CD4-positive, alpha-beta T cell (primary cell): Measurements from ENCODE around the gene CEP72. TPM values are rescaled to one million over a fixed set of nuclear protein-coding genes. Genes with fewer than 3 reads are reported as not detected.

Experiments used
- ATAC-seq: fragments of 200-7000 bp; cut with Tn5 transposase; one replicate; pipeline ENCODE4 v1.10.0; 2022; ENCODE audit warnings: mild to moderate bottlenecking; ENCODE audit not compliant: poor library complexity
- CTCF ChIA-PET: fragments of 350-600 bp; sonication (Branson Sonifier 250); formaldehyde crosslinking; loops from one replicate; lab custom pipeline; 2021; ENCODE audit warnings: antibody characterized with exemption, inconsistent platforms; lab: Charles Lee
- POLR2A ChIA-PET: fragments of 350-600 bp; sonication (Branson Sonifier 250); formaldehyde crosslinking; loops from one replicate; lab custom pipeline; 2021; ENCODE audit warnings: antibody characterized with exemption, inconsistent platforms; lab: Charles Lee
- DNase-seq, 14 experiments: peaks; one replicate each; pipeline ENCODE4 v3.0.0-alpha.2; 2013 to 2020; ENCODE audit warnings: mixed read lengths in 2 of 14
- H3K27ac ChIP-seq, 2 donors: one replicate each; pipeline versions ENCODE4 v1.5.1 to v1.7.0; 2013; ENCODE audit warnings: low read length in 2 of 2, low read depth in 1 of 2, mild to moderate bottlenecking in 1 of 2
- H3K27me3 ChIP-seq, 2 experiments: 1 replicate in 1 of 2; 2 replicates in 1 of 2; pipeline versions ENCODE4 v1.6.1 to v1.7.0; 2013; ENCODE audit warnings: low read length in 2 of 2, control low read depth in 1 of 2, mild to moderate bottlenecking in 1 of 2, moderate library complexity in 1 of 2; ENCODE audit not compliant: insufficient read depth in 2 of 2, control insufficient read depth in 1 of 2
- H3K36me3 ChIP-seq: one replicate; pipeline ENCODE4 v1.6.1; 2013; ENCODE audit warnings: low read length, control low read depth; ENCODE audit not compliant: insufficient read depth
- H3K4me1 ChIP-seq: one replicate; pipeline ENCODE4 v1.6.1; 2013; ENCODE audit warnings: low read length, control low read depth; ENCODE audit not compliant: insufficient read depth
- H3K4me3 ChIP-seq: one replicate; pipeline ENCODE4 v1.5.1; 2013; ENCODE audit warnings: mild to moderate bottlenecking, low read length, moderate library complexity
- H3K9me3 ChIP-seq, 2 experiments: 1 replicate in 1 of 2; 2 replicates in 1 of 2; pipeline versions ENCODE4 v1.6.1 to v1.7.0; 2013; ENCODE audit warnings: low read length in 2 of 2, mild to moderate bottlenecking in 2 of 2, control low read depth in 1 of 2, moderate library complexity in 1 of 2; ENCODE audit not compliant: control insufficient read depth in 1 of 2, insufficient read depth in 1 of 2
- H3K27ac Mint-ChIP-seq: one replicate; pipeline ENCODE4 v1.8.0; 2020; ENCODE audit warnings: mixed read lengths
- H3K27me3 Mint-ChIP-seq: one replicate; pipeline ENCODE4 v1.8.0; 2021; ENCODE audit warnings: mixed read lengths
- H3K36me3 Mint-ChIP-seq: one replicate; pipeline ENCODE4 v1.8.0; 2021; ENCODE audit warnings: low read depth, mixed read lengths
- H3K4me1 Mint-ChIP-seq: one replicate; pipeline ENCODE4 v1.8.0; 2021; ENCODE audit warnings: low read depth, mixed read lengths
- H3K4me3 Mint-ChIP-seq: one replicate; pipeline ENCODE4 v1.8.0; 2020; ENCODE audit warnings: mild to moderate bottlenecking, mixed read lengths
- H3K9me3 Mint-ChIP-seq: one replicate; pipeline ENCODE4 v1.8.0; 2020; ENCODE audit warnings: mixed read lengths
- CTCF ChIP-seq: fragments of 200-600 bp; IDR thresholded peaks from one replicate; pipeline ENCODE4 v1.8.0; 2022; ENCODE audit warnings: antibody characterized with exemption, mild to moderate bottlenecking
- intact Hi-C, 2 experiments: fragments of 100-400 bp; cut with DNase I in 1 of 2; cut with micrococcal nuclease in 1 of 2; formaldehyde crosslinking; loops; one replicate each; pipeline versions ENCODE4 v1.15.1 to v1.9.0; 2023 to 2025; cut with DNase I, micrococcal nuclease
- total RNA-seq, 174 experiments: library from RNA in 2 of 174; stranded (reverse) in 2 of 174; gene quantifications; one replicate each; pipeline ENCODE4 v1.2.3 and lab custom pipeline; 2021 to 2026

Gene CEP72
- total RNA-seq, 2 experiments from 2014 or later, result 7.6 to 8.0 TPM

- H3K27me3 Mint-ChIP-seq, result peaks cover 12% of the 10 kb centered on the region
- CTCF ChIA-PET, result no interaction called here
These were observed 59.6 kb downstream of the CEP72 start for GRCh38 chr5:671459-672328.

GRCh38 chr5:672329-673160 lies 60.4 kb downstream of the CEP72 start:
- CTCF ChIA-PET, result interaction anchor here (0.8 kb wide), 1 partner anchor 222 kb away, joined by 3 read pairs; no protein-coding TSS in a partner anchor

More at GRCh38 chr5:671459-672328, 59.6 kb downstream of the CEP72 start:
- peak; percentile 69 for ATAC-seq
- H3K4me3 Mint-ChIP-seq, result no peak overlapping the region
- Histone ChIP-seq H3K27ac (peak overlapping the region in 1 of 2 donors; percentile 68), H3K27me3 (no peaks in the 10 kb centered on the region), H3K4me1 (peaks cover 37% of the 10 kb centered on the region), H3K4me3 (peak overlapping the region; percentile 36), H3K36me3 (no peaks in the 10 kb centered on the region), H3K9me3 (no peaks in the 10 kb centered on the region)
- H3K36me3 Mint-ChIP-seq, result peaks cover 16% of the 10 kb centered on the region
- peaks cover 9% of the 10 kb centered on the region for H3K4me1 Mint-ChIP-seq
- DNase-seq, result peak; percentile 58 to 85 (median 67)
- intact Hi-C loops, result loop anchor here (2.0 to 5.0 kb wide), 2 partner anchors 231 to 471 kb away; no protein-coding TSS in a partner anchor
- H3K27ac Mint-ChIP-seq, result peak overlapping the region; percentile 95
- peak; percentile 89 for TF ChIP-seq CTCF
- no peaks in the 10 kb centered on the region for H3K9me3 Mint-ChIP-seq
- POLR2A ChIA-PET, result no interaction called here

More at GRCh38 chr5:672329-673160, 60.4 kb downstream of the CEP72 start:
- DNase-seq (peak; percentile 27 to 95 (median 80)), ATAC-seq (peak; percentile 67)
- Mint-ChIP-seq H3K27me3 (peaks cover 12% of the 10 kb centered on the region), H3K4me3 (peak overlapping the region; percentile 85), H3K36me3 (peaks cover 7% of the 10 kb centered on the region), H3K27ac (peak overlapping the region; percentile 95), H3K4me1 (peaks cover 9% of the 10 kb centered on the region), H3K9me3 (no peaks in the 10 kb centered on the region)
- Histone ChIP-seq H3K4me3 (peak overlapping the region; percentile 36), H3K9me3 (peaks cover 0 to 5% of the 10 kb centered on the region in 2 experiments), H3K27ac (peak overlapping the region in 1 of 2 donors; percentile 78), H3K27me3 (no peaks in the 10 kb centered on the region), H3K4me1 (peaks cover 37% of the 10 kb centered on the region), H3K36me3 (no peaks in the 10 kb centered on the region)
- no peak for TF ChIP-seq CTCF
- POLR2A ChIA-PET, result interaction anchor here (0.9 kb wide), 1 partner anchor 220 kb away, joined by 3 read pairs; the partner anchor contains the start of genes BRD9 and TRIP13
- intact Hi-C loops, result loop anchor here in 1 of 2 experiments (5.0 kb wide), 1 partner anchor 470 kb away; no protein-coding TSS in a partner anchor
